Stimulated activated CD8-positive, alpha-beta memory T cell treated with anti-CD3 and anti-CD28 coated beads, Interleukin-7, amount 100 ng/mL, for 1 hour (primary cell): ENCODE measurements around the gene CMTM4.
"Not testable (repeated sequence)": the region's sequence is repeated elsewhere in the genome, so short reads cannot be mapped to it uniquely, and the experiment has no call there.

Experiments used
- DNase-seq, 2 donors: peaks; one replicate each; pipeline ENCODE4 v3.0.0-alpha.2; 2020; ENCODE audit warnings: low read depth in 2 of 2

Gene CMTM4

GRCh38 chr16:66673691-66674090 is 22.9 kb downstream of the CMTM4 start:
- no peak for DNase-seq

DNA sequence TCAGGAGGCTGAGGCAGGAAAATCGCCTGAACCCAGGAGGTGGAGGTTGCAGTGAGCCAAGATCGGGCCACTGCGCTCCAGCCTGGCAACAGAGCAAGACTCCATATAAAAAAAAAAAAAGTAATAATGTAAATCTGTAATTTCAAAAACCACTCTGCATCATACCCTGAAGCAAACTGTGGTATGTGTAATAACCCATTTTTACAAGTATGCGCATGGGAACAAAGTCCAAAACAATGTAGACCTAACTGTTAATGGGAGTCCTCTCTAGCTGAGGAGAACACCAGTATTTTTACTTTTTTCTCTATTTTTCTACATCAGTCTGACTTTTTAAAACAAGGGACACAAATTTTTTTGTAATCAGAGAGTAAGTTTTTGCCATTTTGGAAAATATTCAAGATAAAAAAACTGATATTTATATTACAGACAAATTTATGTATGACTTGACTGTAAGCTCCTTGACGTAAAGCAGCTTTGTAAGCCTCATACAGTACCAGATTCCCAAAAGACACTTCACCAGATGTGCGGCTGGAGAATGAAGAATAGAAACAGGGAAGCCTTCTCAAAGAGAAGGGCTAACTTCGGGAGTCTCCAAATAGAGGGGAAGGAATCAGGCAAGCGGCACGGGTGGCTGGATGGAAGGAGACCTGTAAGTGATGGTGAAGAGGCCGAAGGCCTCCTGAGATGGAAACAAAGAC is 25.7 kb downstream of the CMTM4 start:
- DNase-seq: no peak

DNA sequence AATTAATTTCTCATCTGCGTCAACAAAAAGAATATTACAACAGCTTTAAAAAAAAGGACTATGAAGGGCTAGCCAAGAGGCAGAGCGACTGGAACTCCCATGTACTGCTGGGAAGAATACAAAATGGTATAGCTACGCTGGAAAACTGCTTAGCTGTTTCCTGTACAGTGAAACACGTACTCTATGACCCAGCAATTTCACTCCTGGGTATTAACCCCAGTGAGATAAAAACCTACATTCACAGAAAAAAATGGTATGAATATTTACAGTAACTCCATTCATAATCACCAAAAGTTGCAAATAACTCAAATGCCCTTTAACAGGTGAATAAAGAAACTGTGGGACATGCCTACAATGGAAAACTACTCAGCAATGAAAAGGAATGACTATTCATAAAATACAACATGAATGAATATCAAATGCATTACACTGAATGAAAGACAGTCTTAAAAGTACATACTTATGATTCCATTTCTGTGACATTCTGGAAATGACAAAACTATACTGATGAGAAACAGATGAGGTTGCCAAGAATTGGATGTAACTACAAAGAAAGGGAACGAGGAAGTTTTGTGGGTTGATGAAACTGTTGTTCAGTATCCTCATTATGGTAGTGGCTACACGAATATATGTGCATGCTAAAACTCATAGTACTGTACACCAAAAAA is 27.6 kb downstream of the CMTM4 start:
- no peak for DNase-seq

GRCh38 chr16:66667944-66668343 is 28.6 kb downstream of the CMTM4 start:
- no peak for DNase-seq

DNA sequence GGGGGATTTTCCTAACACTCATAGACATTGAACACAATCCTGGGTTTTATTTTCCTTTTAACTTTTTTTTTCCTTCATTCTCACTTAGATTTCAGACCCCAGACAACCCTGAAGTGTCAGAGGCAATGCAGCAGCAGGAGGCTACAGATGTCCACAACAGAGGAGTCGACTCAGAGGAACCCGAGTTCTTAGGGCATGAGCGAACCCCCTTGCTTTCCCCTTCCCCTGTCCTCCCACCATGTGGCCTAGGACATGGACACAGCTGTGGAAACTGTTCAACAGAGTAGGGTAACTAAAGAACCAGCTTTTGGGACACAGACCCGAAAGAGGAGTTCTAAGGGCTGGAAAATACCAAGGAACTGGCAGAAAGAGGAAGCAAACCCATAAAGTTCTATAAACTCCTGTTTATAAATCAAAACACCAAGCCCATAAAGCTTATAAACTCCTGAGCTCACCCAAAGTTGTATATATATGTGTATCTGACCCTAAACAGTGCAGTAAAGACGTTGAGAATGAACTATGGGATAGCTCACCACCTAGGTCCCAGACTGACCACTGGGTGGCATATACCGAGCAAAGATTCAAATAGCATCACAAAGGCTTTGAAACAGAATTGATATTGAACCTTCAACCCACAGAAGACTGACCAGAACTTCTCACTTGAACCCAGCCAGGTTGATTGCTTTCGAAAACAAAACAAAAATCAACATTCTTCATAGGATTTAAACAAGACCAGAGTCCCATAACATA is 33.9 kb downstream of the CMTM4 start:
- no peak for DNase-seq

GRCh38 chr16:66661671-66662346 is 34.7 kb downstream of the CMTM4 start:
- not testable (repeated sequence) for DNase-seq

GRCh38 chr16:66661210-66661560 is 35.4 kb downstream of the CMTM4 start:
- no peak for DNase-seq

DNA sequence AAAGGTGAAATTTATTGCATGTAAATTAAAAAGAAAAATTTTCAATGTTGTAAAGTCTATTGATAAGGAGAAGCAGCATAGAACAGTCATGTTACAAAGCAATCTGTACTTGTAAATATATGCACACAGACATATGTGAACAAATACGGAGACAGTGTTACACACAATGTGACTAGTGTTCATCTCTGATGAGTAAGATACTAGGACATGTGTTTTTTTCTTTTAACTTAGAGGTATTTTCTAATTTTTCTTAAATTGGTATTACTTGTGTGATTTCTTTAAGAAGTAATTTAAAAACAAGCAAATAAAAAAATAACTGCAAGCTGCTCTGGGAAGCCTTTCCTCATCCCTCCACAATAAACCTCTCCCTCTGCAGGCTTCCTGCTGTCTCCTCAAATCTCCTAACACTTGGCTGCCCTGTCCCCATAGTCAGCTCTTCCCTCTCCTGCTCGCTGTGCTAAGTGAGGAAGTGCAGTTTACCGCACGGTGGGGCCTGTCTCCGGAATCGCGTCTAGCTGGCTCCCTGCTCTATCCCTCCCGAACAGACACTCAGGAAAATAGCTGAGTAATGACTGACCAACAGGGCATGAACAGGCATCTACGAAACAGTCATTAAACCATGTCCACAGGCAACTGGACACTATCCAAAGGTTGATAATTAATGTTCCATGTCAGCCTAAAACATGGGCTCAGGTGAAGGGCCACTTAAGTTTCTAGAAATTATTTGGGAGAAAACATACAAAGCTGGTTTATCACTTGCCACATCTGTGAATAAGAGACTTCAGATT is 35.9 kb downstream of the CMTM4 start:
- no peak for DNase-seq

DNA sequence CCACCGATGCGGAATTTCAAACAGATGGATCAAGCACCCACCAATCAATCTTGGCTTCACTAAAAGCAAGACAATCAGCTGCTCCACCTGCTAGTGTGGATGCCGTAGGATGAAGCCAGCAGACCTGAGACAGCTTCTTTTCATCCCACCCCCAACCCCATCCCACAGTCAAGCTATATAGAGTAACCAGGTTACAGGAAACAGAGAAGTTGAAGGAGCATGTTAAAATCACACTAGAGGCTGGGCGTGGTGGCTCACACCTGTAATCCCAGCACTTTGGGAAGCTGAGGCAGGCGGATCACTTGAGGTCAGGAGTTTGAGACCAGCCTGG is 37.7 kb downstream of the CMTM4 start:
- DNase-seq: no peak

DNA sequence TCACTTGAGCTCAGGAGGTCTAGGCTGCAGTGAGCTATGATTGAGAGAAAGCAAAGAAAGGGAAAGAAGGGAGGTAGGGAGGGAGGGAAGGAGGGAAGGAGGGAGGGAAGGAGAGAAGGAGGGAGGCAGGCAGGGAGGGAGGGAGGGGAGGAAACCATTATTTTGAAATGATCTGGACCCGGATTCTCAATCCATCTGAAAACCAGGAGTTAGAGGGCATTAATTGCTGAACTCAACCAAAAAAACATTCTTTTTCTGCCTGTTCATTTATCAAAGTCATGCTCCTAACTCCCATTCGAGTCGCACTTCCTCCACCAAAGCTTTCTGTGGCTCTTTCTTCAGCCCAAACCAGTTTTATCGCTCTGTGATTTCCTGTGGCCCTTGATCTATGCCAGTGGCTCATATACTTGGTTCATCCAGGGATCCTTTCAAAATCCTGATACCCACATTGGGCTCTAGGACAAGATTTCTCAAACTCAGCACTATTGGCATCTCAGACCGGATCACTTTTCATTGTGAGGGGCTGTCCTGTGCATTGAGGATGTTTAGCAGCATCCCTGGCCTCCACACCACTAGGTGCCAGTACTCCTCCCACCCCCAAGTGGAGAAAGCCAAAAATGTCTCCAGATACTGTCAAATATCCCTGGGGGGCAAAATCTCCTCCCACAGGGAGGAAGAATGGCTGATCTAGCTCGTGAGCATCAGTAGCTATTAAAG is 38.2 kb downstream of the CMTM4 start:
- no peak for DNase-seq

- DNase-seq: no peak
These were observed 40.0 kb downstream of the CMTM4 start for GRCh38 chr16:66656547-66656946.

DNA sequence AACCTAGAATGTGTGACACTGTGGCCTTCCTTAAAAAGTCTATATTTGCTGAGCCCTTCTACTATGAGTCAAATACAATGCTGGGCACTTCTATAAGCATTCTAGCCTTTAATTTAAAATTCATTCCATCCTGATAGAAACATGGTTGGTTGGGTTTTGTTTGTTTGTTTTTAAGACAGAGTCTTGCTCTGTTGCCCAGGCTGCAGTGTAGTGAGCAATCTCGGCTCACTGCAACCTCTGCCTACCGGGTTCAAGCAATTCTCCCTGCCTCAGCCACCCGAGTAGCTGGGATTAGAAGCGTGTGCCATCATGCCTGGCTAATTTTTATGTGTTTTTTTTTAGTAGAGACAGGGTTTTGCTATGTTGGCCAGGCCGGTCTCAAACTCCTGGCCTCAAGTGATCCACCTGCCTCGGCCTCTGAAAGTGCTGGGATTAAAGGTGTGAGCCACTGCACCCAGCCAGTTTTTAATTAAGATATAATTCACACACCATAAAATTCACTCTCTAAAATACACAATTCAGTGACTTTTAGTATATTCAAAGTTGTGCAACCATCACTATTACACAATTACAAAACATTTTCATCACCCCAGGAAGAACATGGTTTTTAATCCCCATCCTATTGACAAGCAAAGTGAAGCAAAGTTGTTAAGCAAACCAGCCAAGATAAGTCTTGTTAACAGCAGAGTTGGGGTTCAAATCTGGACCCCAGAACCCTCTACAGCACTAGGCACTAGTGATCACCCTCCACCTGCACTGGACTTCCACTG is 42.8 kb downstream of the CMTM4 start:
- no peak for DNase-seq

GRCh38 chr16:66652661-66653360 is 43.7 kb downstream of the CMTM4 start:
- DNase-seq: no peak

- no peak for DNase-seq
These were observed 44.6 kb downstream of the CMTM4 start for GRCh38 chr16:66651965-66652364.

GRCh38 chr16:66651474-66651765 is 45.1 kb downstream of the CMTM4 start:
- DNase-seq: no peak

DNA sequence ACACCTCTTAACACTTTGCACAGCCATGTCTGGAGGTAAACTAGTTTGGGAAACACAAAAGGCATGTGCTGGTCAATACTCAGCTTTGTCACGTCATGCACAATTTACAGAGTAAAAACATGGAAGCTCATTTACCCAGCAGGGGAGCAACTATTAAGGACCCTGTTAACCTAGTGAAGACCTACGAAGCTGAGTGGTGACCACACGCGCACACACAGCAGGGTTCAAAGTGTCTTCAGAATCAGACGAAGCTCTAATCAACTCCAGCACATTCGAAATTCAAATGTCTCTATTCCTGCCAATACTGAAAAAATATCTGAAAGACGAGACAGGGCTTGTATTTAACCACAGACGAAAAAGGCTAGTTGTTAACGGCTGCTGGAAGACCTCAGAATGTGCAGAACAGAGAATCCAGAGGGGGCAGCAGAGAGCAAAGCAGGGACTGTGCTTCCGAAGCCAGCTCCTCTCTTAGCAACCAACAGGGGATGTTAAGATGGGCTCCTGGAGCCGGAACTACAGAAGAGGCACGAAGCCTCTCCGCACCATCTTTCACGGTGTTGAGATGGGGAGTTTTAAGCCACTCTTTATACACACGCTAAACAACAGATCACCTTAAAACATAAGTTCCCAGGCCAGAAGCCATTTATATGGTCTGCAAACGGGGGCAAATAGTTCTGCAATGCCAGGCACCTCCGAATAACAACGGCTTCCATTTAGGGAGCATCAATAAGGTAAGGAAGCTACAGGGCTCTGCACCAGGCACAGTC is 45.7 kb downstream of the CMTM4 start:
- DNase-seq: peak; percentile 41 to 62

DNA sequence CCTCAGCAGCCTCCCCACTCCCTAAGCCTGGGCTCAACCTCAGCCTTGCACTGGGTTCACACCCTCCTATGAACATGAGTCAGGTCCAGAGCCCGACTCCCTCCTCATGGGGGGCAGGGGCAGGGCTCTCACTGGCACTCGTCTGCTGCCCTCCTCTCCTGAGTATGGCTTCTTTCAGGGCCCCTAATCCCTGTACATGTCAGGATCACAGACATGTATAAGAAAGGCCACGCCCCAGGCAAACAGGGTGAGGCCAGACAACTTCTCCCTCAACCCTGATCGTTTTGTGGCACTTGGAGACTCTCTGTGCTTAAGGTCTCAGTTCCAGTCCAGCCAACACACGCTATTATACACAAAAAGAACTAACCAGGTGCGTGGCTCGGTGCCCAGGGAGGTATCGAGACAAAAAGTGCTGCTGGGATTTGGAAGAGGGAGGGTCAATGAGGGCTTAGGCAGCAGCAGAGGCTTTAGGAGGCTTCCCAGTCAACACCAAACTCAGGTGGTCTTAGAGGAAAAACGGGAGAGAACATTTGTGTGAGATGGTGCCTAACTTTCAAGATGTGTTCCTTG is 46.8 kb downstream of the CMTM4 start:
- DNase-seq: no peak

GRCh38 chr16:66649167-66649566 is 47.4 kb downstream of the CMTM4 start:
- no peak for DNase-seq

GRCh38 chr16:66647866-66648265 is 48.7 kb downstream of the CMTM4 start:
- no peak for DNase-seq
